Smooth muscle cell (in vitro differentiated cells): ENCODE measurements around the gene COX17. TPM values are rescaled to one million over a fixed set of nuclear protein-coding genes. Genes with fewer than 3 reads are reported as not detected.

Experiments used
- DNase-seq: peaks from one replicate; lab custom pipeline; 2025; ENCODE audit not compliant: unreplicated experiment; lab: John Stamatoyannopoulos, UW
- H2AFZ ChIP-seq: fragments of 200-600 bp; sonication (generic); 2 replicates; pipeline ENCODE4 v1.6.0; 2016; ENCODE audit warnings: antibody characterized with exemption, low read depth, mild to moderate bottlenecking
- H3F3A ChIP-seq: fragments of 200-600 bp; sonication (generic); 2 replicates; pipeline ENCODE4 v1.6.0; 2017; ENCODE audit warnings: antibody characterized with exemption, low read depth
- H3K27ac ChIP-seq: fragments of 200-600 bp; sonication (generic); 2 replicates; pipeline ENCODE4 v1.5.1; 2016; ENCODE audit warnings: low read depth, mild to moderate bottlenecking
- H3K27me3 ChIP-seq: fragments of 200-600 bp; sonication (generic); 2 replicates; pipeline ENCODE4 v1.6.1; 2016; ENCODE audit warnings: low read depth, mild to moderate bottlenecking
- H3K36me3 ChIP-seq: fragments of 200-600 bp; sonication (generic); 2 replicates; pipeline ENCODE4 v1.5.1; 2016; ENCODE audit warnings: low read depth
- H3K4me1 ChIP-seq: fragments of 200-600 bp; sonication (generic); 2 replicates; pipeline ENCODE4 v1.5.1; 2016; ENCODE audit warnings: low read depth
- H3K4me2 ChIP-seq: fragments of 200-600 bp; sonication (generic); 2 replicates; pipeline ENCODE4 v1.6.0; 2016; ENCODE audit warnings: mild to moderate bottlenecking
- H3K4me3 ChIP-seq: fragments of 200-600 bp; sonication (generic); 2 replicates; pipeline ENCODE4 v1.5.1; 2016; ENCODE audit warnings: mild to moderate bottlenecking
- H3K79me2 ChIP-seq: fragments of 200-600 bp; sonication (generic); 2 replicates; pipeline ENCODE4 v1.6.0; 2016; ENCODE audit warnings: low read depth, mild to moderate bottlenecking
- H3K9ac ChIP-seq: fragments of 200-600 bp; sonication (generic); 2 replicates; pipeline ENCODE4 v1.6.0; 2016; ENCODE audit warnings: low read depth
- H3K9me3 ChIP-seq: fragments of 200-600 bp; sonication (generic); replicated peaks from 2 replicates; pipeline ENCODE4 v1.5.1; 2016; ENCODE audit warnings: low read depth
- H4K20me1 ChIP-seq: fragments of 200-600 bp; sonication (generic); 2 replicates; pipeline ENCODE4 v1.6.0; 2016; ENCODE audit warnings: low read depth
- CTCF ChIP-seq: fragments of 200-600 bp; sonication (generic); IDR thresholded peaks from 2 replicates; pipeline ENCODE4 v1.5.1; 2017; ENCODE audit warnings: borderline replicate concordance, mild to moderate bottlenecking, antibody characterized with exemption; ENCODE audit not compliant: insufficient read depth, poor library complexity, severe bottlenecking
- WGBS: methylation state at CpG from one replicate; pipeline ENCODE4 v1.1.7; 2016; ENCODE audit warnings: low lambda C conversion rate; 5-methylcytosine and 5-hydroxymethylcytosine counted together
- polyA plus RNA-seq: library from polyadenylated mRNA; unstranded; fragments of >200 nt; fragmentation: Nextera tagmentation; extraction: Ambion mirVana; gene quantifications from 2 replicates; pipeline ENCODE4 v1.2.1, GENCODE V29; 2016
- total RNA-seq: library from RNA; depleted of rRNA; stranded (reverse); fragments of >200 nt; gene quantifications from 2 replicates; pipeline ENCODE4 v1.2.3, GENCODE V29; 2014

COX17 gene
- total and polyA plus RNA-seq, 2 experiments from 2014 or later: 47.0 to 69.4 TPM

GRCh38 chr3:119628816-119629445, 48.3 kb downstream of the COX17 start:
- H3K27ac ChIP-seq: no peak overlapping the region
- TF ChIP-seq CTCF: no peak
- 88% methylated on average over 1 of the region's 1 CpG for WGBS
- no peaks in the 10 kb centered on the region for H3K9me3 ChIP-seq
- no peaks in the 10 kb centered on the region for H3K36me3 ChIP-seq
- no peaks in the 10 kb centered on the region for H3K4me1 ChIP-seq
- no peak overlapping the region for H2AFZ ChIP-seq
- H3K9ac ChIP-seq: no peak overlapping the region
- no peaks in the 10 kb centered on the region for H3K27me3 ChIP-seq
- H3K4me2 ChIP-seq: no peak overlapping the region
- H3K4me3 ChIP-seq: no peak overlapping the region
- no peaks in the 10 kb centered on the region for H4K20me1 ChIP-seq
- no peak for DNase-seq
- H3K79me2 ChIP-seq: no peaks in the 10 kb centered on the region
- H3F3A ChIP-seq: no peaks in the 10 kb centered on the region

GRCh38 chr3:119628390-119628789, 48.8 kb downstream of the COX17 start:
- Histone ChIP-seq H3K4me2 (no peak overlapping the region), H3K27me3 (no peaks in the 10 kb centered on the region), H3K4me3 (no peak overlapping the region), H3K79me2 (no peaks in the 10 kb centered on the region), H3K27ac (no peak overlapping the region), H3K4me1 (no peaks in the 10 kb centered on the region), H3F3A (no peaks in the 10 kb centered on the region), H3K9me3 (no peaks in the 10 kb centered on the region), H2AFZ (no peak overlapping the region), H4K20me1 (no peaks in the 10 kb centered on the region), H3K9ac (no peak overlapping the region), H3K36me3 (no peaks in the 10 kb centered on the region)
- no peak for DNase-seq
- TF ChIP-seq CTCF: no peak
- WGBS: 100% methylated on average over 4 of the region's 4 CpGs

GRCh38 chr3:119627461-119627860, 49.7 kb downstream of the COX17 start:
- no peak overlapping the region for H3K9ac ChIP-seq
- H3K4me2 ChIP-seq: no peak overlapping the region
- H3F3A ChIP-seq: no peaks in the 10 kb centered on the region
- H3K4me3 ChIP-seq: no peak overlapping the region
- H4K20me1 ChIP-seq: no peaks in the 10 kb centered on the region
- TF ChIP-seq CTCF: no peak
- no peak overlapping the region for H3K27ac ChIP-seq
- H3K79me2 ChIP-seq: no peaks in the 10 kb centered on the region
- no peaks in the 10 kb centered on the region for H3K4me1 ChIP-seq
- WGBS: 76% methylated on average over 8 of the region's 8 CpGs
- H3K9me3 ChIP-seq: no peaks in the 10 kb centered on the region
- H3K36me3 ChIP-seq: no peaks in the 10 kb centered on the region
- no peak for DNase-seq
- H3K27me3 ChIP-seq: no peaks in the 10 kb centered on the region
- no peak overlapping the region for H2AFZ ChIP-seq

- H3K9ac ChIP-seq: no peak overlapping the region
- no peak overlapping the region for H2AFZ ChIP-seq
- H3K27me3 ChIP-seq: no peaks in the 10 kb centered on the region
- no peak for TF ChIP-seq CTCF
- H3F3A ChIP-seq: no peaks in the 10 kb centered on the region
- H4K20me1 ChIP-seq: no peaks in the 10 kb centered on the region
- H3K4me2 ChIP-seq: no peak overlapping the region
- no peaks in the 10 kb centered on the region for H3K4me1 ChIP-seq
- H3K36me3 ChIP-seq: no peaks in the 10 kb centered on the region
- DNase-seq: no peak
- 92% methylated on average over 1 of the region's 1 CpG for WGBS
- H3K9me3 ChIP-seq: no peaks in the 10 kb centered on the region
- no peak overlapping the region for H3K4me3 ChIP-seq
- no peak overlapping the region for H3K27ac ChIP-seq
- H3K79me2 ChIP-seq: no peaks in the 10 kb centered on the region
Observed at GRCh38 chr3:119626196-119626595, 51.0 kb downstream of the COX17 start.
